H9 (cell line): Measurements from ENCODE around the gene CDH16. TPM values are rescaled to one million over a fixed set of nuclear protein-coding genes. Genes with fewer than 3 reads are reported as not detected.

Experiments
- DNase-seq: peaks from one replicate; pipeline ENCODE4 v3.0.0-alpha.2; 2017
- H2AFZ ChIP-seq: one replicate; pipeline ENCODE4 v1.6.1; 2013; ENCODE audit warnings: mild to moderate bottlenecking, low read length, control low read depth, moderate library complexity
- H2AK5ac ChIP-seq: 2 replicates; pipeline ENCODE4 v1.6.1; 2013; ENCODE audit warnings: low read length, control low read depth, mixed read lengths; ENCODE audit not compliant: insufficient read length
- H2BK120ac ChIP-seq: one replicate; pipeline ENCODE4 v1.6.1; 2013; ENCODE audit warnings: low read depth, mild to moderate bottlenecking, low read length, control low read depth, inconsistent platforms; ENCODE audit not compliant: poor library complexity, severe bottlenecking
- H2BK12ac ChIP-seq: 2 replicates; pipeline ENCODE4 v1.6.1; 2013; ENCODE audit warnings: low read length, control low read depth, mixed read lengths, low read depth; ENCODE audit not compliant: insufficient read length
- H2BK15ac ChIP-seq: 2 replicates; pipeline ENCODE4 v1.6.1; 2013; ENCODE audit warnings: low read depth, low read length, control low read depth
- H2BK20ac ChIP-seq: one replicate; pipeline ENCODE4 v1.6.1; 2013; ENCODE audit warnings: low read depth, mild to moderate bottlenecking, low read length, control low read depth, inconsistent platforms; ENCODE audit not compliant: poor library complexity, severe bottlenecking
- H2BK5ac ChIP-seq: 2 replicates; pipeline ENCODE4 v1.6.1; 2013; ENCODE audit warnings: low read length, control low read depth, mixed read lengths; ENCODE audit not compliant: insufficient read length
- H3K14ac ChIP-seq: 2 replicates; pipeline ENCODE4 v1.6.1; 2013; ENCODE audit warnings: low read length, control low read depth; ENCODE audit not compliant: insufficient read depth
- H3K18ac ChIP-seq: 2 replicates; pipeline ENCODE4 v1.6.1; 2013; ENCODE audit warnings: low read depth, mild to moderate bottlenecking, mixed read lengths, low read length, control low read depth; ENCODE audit not compliant: insufficient read length
- H3K23ac ChIP-seq: 2 replicates; pipeline ENCODE4 v1.6.1; 2013; ENCODE audit warnings: low read length, control low read depth, mixed read lengths, low read depth; ENCODE audit not compliant: insufficient read length
- H3K23me2 ChIP-seq: 2 replicates; pipeline ENCODE4 v1.6.1; 2013; ENCODE audit warnings: low read depth, mild to moderate bottlenecking, mixed read lengths, low read length, control low read depth; ENCODE audit not compliant: insufficient read length, poor library complexity, severe bottlenecking
- H3K27ac ChIP-seq: 2 replicates; pipeline ENCODE4 v1.5.1; 2013; ENCODE audit warnings: low read length, control low read depth, mixed read lengths, low read depth; ENCODE audit not compliant: insufficient read length
- H3K27me3 ChIP-seq: 2 replicates; pipeline ENCODE4 v1.6.1; 2013; ENCODE audit warnings: low read length, control low read depth, inconsistent platforms; ENCODE audit not compliant: insufficient read depth
- H3K4ac ChIP-seq: 2 replicates; pipeline ENCODE4 v1.6.1; 2013; ENCODE audit warnings: low read depth, mild to moderate bottlenecking, control low read depth, inconsistent platforms, low read length, moderate library complexity
- H3K4me1 ChIP-seq: 2 replicates; pipeline ENCODE4 v1.6.1; 2013; ENCODE audit warnings: low read length, control low read depth, inconsistent platforms; ENCODE audit not compliant: insufficient read depth
- H3K4me2 ChIP-seq: 2 replicates; pipeline ENCODE4 v1.6.1; 2013; ENCODE audit warnings: low read length, control low read depth, mixed read lengths; ENCODE audit not compliant: insufficient read length, insufficient read depth
- H3K56ac ChIP-seq: 2 replicates; pipeline ENCODE4 v1.6.1; 2013; ENCODE audit warnings: low read depth, mild to moderate bottlenecking, mixed read lengths, low read length, control low read depth; ENCODE audit not compliant: insufficient read length
- H3K79me1 ChIP-seq: 2 replicates; pipeline ENCODE4 v1.6.1; 2013; ENCODE audit warnings: low read depth, mild to moderate bottlenecking, moderate library complexity, low read length, control low read depth, inconsistent platforms; ENCODE audit not compliant: insufficient read depth, poor library complexity, severe bottlenecking
- H3K79me2 ChIP-seq: 2 replicates; pipeline ENCODE4 v1.6.1; 2013; ENCODE audit warnings: low read length, control low read depth, inconsistent platforms; ENCODE audit not compliant: insufficient read depth
- H3K9ac ChIP-seq: 2 replicates; pipeline ENCODE4 v1.6.1; 2013; ENCODE audit warnings: low read length, control low read depth, mixed read lengths; ENCODE audit not compliant: insufficient read length; ENCODE audit errors: extremely low read depth
- H3K9me3 ChIP-seq: one replicate; pipeline ENCODE4 v1.6.1; 2013; ENCODE audit warnings: low read depth, low read length, inconsistent platforms; ENCODE audit not compliant: control insufficient read depth
- H3T11ph ChIP-seq: one replicate; pipeline ENCODE4 v1.6.1; 2013; ENCODE audit warnings: mild to moderate bottlenecking, low read length, control low read depth, inconsistent platforms
- H4K20me1 ChIP-seq: one replicate; pipeline ENCODE4 v1.6.1; 2013; ENCODE audit not compliant: control insufficient read depth, insufficient read length, insufficient read depth
- H4K5ac ChIP-seq: 2 replicates; pipeline ENCODE4 v1.6.1; 2013; ENCODE audit warnings: low read depth, mild to moderate bottlenecking, mixed read lengths, low read length, control low read depth; ENCODE audit not compliant: insufficient read length
- H4K8ac ChIP-seq: replicated peaks from 2 replicates; pipeline ENCODE4 v1.6.1; 2013; ENCODE audit warnings: low read length, control low read depth, mixed read lengths, low read depth; ENCODE audit not compliant: insufficient read length
- H4K91ac ChIP-seq: 2 replicates; pipeline ENCODE4 v1.6.1; 2013; ENCODE audit warnings: low read depth, mild to moderate bottlenecking, moderate library complexity, mixed read lengths, low read length, control low read depth; ENCODE audit not compliant: insufficient read length
- H3K27ac Mint-ChIP-seq, 3 experiments: 2 replicates in 2 of 3; 3 replicates in 1 of 3; pipeline ENCODE4 v1.8.0; 2020 to 2021; ENCODE audit warnings: mixed read lengths in 3 of 3, mild to moderate bottlenecking in 1 of 3, moderate library complexity in 1 of 3
- H3K27me3 Mint-ChIP-seq: 2 replicates; pipeline ENCODE4 v1.8.0; 2021; ENCODE audit warnings: low read depth, mild to moderate bottlenecking, moderate library complexity, mixed read lengths
- H3K36me3 Mint-ChIP-seq, 3 experiments: 2 replicates in 2 of 3; 3 replicates in 1 of 3; pipeline ENCODE4 v1.8.0; 2020 to 2021; ENCODE audit warnings: low read depth in 3 of 3, mixed read lengths in 3 of 3; ENCODE audit not compliant: insufficient read depth in 1 of 3
- H3K4me1 Mint-ChIP-seq, 2 experiments: 2 replicates each; pipeline ENCODE4 v1.8.0; 2020; ENCODE audit warnings: mixed read lengths in 2 of 2
- H3K4me3 Mint-ChIP-seq, 2 experiments: 2 replicates in 1 of 2; 3 replicates in 1 of 2; pipeline ENCODE4 v1.8.0; 2020 to 2021; ENCODE audit warnings: mild to moderate bottlenecking in 2 of 2, mixed read lengths in 2 of 2, moderate library complexity in 1 of 2
- H3K9me3 Mint-ChIP-seq, 2 experiments: 2 replicates in 1 of 2; 3 replicates in 1 of 2; pipeline ENCODE4 v1.8.0; 2020; ENCODE audit warnings: mild to moderate bottlenecking in 2 of 2, mixed read lengths in 2 of 2, moderate library complexity in 1 of 2
- CTCF ChIP-seq: fragments of 200-600 bp; sonication (generic); conservative IDR thresholded peaks from 3 replicates; pipeline ENCODE4 v1.8.0; 2021; ENCODE audit warnings: antibody characterized with exemption, mild to moderate bottlenecking
- WGBS: extraction: QIAGEN DNeasy Blood & Tissue Kit; methylation state at CpG from one replicate; pipeline ENCODE4 v1.1.7; 2013; ENCODE audit warnings: missing lambda C conversion rate, low lambda C conversion rate, mixed read lengths; ENCODE audit not compliant: insufficient read length; ENCODE audit errors: extremely low coverage; 5-methylcytosine and 5-hydroxymethylcytosine counted together
- total RNA-seq: library from RNA; stranded (reverse); gene quantifications from 2 replicates; pipeline ENCODE4 v1.2.1, GENCODE V29; 2021

Gene CDH16
- total RNA-seq, 1 experiment from 2014 or later: not detected

GRCh38 chr16:66924527-66925321 lies 6.0 kb upstream of the CDH16 start:
- no peak overlapping the region for H2AFZ ChIP-seq
- H4K5ac ChIP-seq: no peak overlapping the region
- no peak overlapping the region for H2BK120ac ChIP-seq
- no peak overlapping the region for H2BK20ac ChIP-seq
- no peaks in the 10 kb centered on the region; a peak in 1 of 5 replicates for H3K9me3 Mint-ChIP-seq
- no peak overlapping the region for H2BK5ac ChIP-seq
- no peak overlapping the region for H3T11ph ChIP-seq
- no peak overlapping the region for H3K9ac ChIP-seq
- no peaks in the 10 kb centered on the region for H3K79me2 ChIP-seq
- peaks cover 15% of the 10 kb centered on the region; the same call in 1 of the 2 replicates for H3K27me3 ChIP-seq
- H3K9me3 ChIP-seq: no peaks in the 10 kb centered on the region
- no peak overlapping the region for H3K56ac ChIP-seq
- H4K8ac ChIP-seq: no peak overlapping the region
- H3K14ac ChIP-seq: no peak overlapping the region; the same call in 1 of the 2 replicates
- H3K4me1 ChIP-seq: no peaks in the 10 kb centered on the region
- H3K27me3 Mint-ChIP-seq: peaks cover 73% of the 10 kb centered on the region
- H3K4me3 Mint-ChIP-seq: peak overlapping the region; percentile 72 to 85
- peak; percentile 68 for TF ChIP-seq CTCF
- no CpG with 5 or more reads among the region's 72 CpGs for WGBS
- peaks cover 13 to 15% of the 10 kb centered on the region in 2 experiments for H3K4me1 Mint-ChIP-seq
- H3K27ac Mint-ChIP-seq: no peak overlapping the region
- H3K36me3 Mint-ChIP-seq: no peaks in the 10 kb centered on the region
- no peak overlapping the region for H3K23ac ChIP-seq
- peak overlapping the region; percentile 45 for H3K4me2 ChIP-seq
- peak; percentile 77 for DNase-seq
- H3K4ac ChIP-seq: no peak overlapping the region
- H4K91ac ChIP-seq: no peak overlapping the region
- no peak overlapping the region for H2BK15ac ChIP-seq
- H3K79me1 ChIP-seq: no peaks in the 10 kb centered on the region
- peaks cover 5% of the 10 kb centered on the region for H3K23me2 ChIP-seq
- no peak overlapping the region for H2AK5ac ChIP-seq
- no peak overlapping the region for H3K18ac ChIP-seq
- no peaks in the 10 kb centered on the region for H4K20me1 ChIP-seq
- H2BK12ac ChIP-seq: no peak overlapping the region
- no peak overlapping the region for H3K27ac ChIP-seq
